Measurements from ENCODE around the gene ZGPAT.
A peak's percentile ranks its signal among the peaks of the same experiment; 100 is the strongest.

The ZGPAT gene

GRCh38 chr20:63731410-63731809 is 23.6 kb downstream of the ZGPAT start:
- Histone ChIP-seq H3K36me3 (peaks cover 45 to 63% (median 53%) of the 10 kb centered on the region in 11 experiments), H3K27me3 (peaks cover 0 to 5% (median 0%) of the 10 kb centered on the region in 11 experiments; a peak in 5 of 22 replicates), H3K4me1 (peaks cover 60 to 97% (median 94%) of the 10 kb centered on the region in 10 experiments), H3K4me2 (peak overlapping the region in 10 of 11 experiments; percentile 63 to 90 (median 80); a peak in 19 of 22 replicates), H3K27ac (peak overlapping the region in 7 of 11 experiments; percentile 79 to 96 (median 87); a peak in 12 of 22 replicates), H3K4me3 (no peak overlapping the region), H4K20me1 (peaks cover 14 to 100% (median 52%) of the 10 kb centered on the region in 11 experiments; a peak in 21 of 22 replicates), H3K9me3 (replicated peaks in 1 of 11) (peaks cover 0 to 13% (median 9%) of the 10 kb centered on the region in 11 experiments; a peak in 19 of 22 replicates), H3K9ac (peak overlapping the region in 6 of 11 experiments; percentile 53 to 81 (median 62); a peak in 8 of 22 replicates)
- no peak for TF ChIP-seq Cebpa-rat (IDR thresholded peaks at IDR 0.05)

GRCh38 chr20:63732118-63733095 is 24.6 kb downstream of the ZGPAT start:
- peaks cover 0 to 15% (median 0%) of the 10 kb centered on the region in 11 experiments; a peak in 7 of 22 replicates for H3K27me3 ChIP-seq
- peaks cover 17 to 100% (median 62%) of the 10 kb centered on the region in 11 experiments; a peak in 21 of 22 replicates for H4K20me1 ChIP-seq
- no peak overlapping the region for H3K4me3 ChIP-seq
- peaks cover 64 to 100% (median 97%) of the 10 kb centered on the region in 10 experiments for H3K4me1 ChIP-seq
- H3K9ac ChIP-seq, result no peak overlapping the region
- no peak for TF ChIP-seq Cebpa-rat (IDR thresholded peaks at IDR 0.05)
- peaks cover 35 to 55% (median 43%) of the 10 kb centered on the region in 11 experiments for H3K36me3 ChIP-seq
- H3K4me2 ChIP-seq, result peak overlapping the region in 7 of 11 experiments; percentile 74 to 99 (median 81); a peak in 13 of 22 replicates
- peak overlapping the region in 3 of 11 experiments; percentile 30 to 86 (median 43); a peak in 5 of 22 replicates for H3K27ac ChIP-seq
- peaks cover 0 to 3% (median 0%) of the 10 kb centered on the region in 11 experiments; a peak in 8 of 22 replicates for H3K9me3 ChIP-seq (replicated peaks in 1 of 11)

- peaks cover 34 to 55% (median 39%) of the 10 kb centered on the region in 11 experiments for H3K36me3 ChIP-seq
- H3K4me2 ChIP-seq, result peak overlapping the region in 6 of 11 experiments; percentile 24 to 99 (median 44); a peak in 9 of 22 replicates
- H3K9me3 ChIP-seq (replicated peaks in 1 of 11), result no peaks in the 10 kb centered on the region
- no peak overlapping the region for H3K4me3 ChIP-seq
- TF ChIP-seq Cebpa-rat (IDR thresholded peaks at IDR 0.05), result no peak
- peak overlapping the region in 2 of 11 experiments; percentile 24 to 40; a peak in 4 of 22 replicates for H3K9ac ChIP-seq
- H3K27me3 ChIP-seq, result peaks cover 0 to 20% (median 0%) of the 10 kb centered on the region in 11 experiments; a peak in 7 of 22 replicates
- peaks cover 60 to 99% (median 96%) of the 10 kb centered on the region in 10 experiments for H3K4me1 ChIP-seq
- peak overlapping the region in 5 of 11 experiments; percentile 19 to 76 (median 37); a peak in 5 of 22 replicates for H3K27ac ChIP-seq
- peaks cover 19 to 97% (median 65%) of the 10 kb centered on the region in 11 experiments; a peak in 21 of 22 replicates for H4K20me1 ChIP-seq
Observed at GRCh38 chr20:63733117-63733516, 25.3 kb downstream of the ZGPAT start.

GRCh38 chr20:63733579-63734081 is 25.8 kb downstream of the ZGPAT start:
- TF ChIP-seq Cebpa-rat (IDR thresholded peaks at IDR 0.05), result no peak
- Histone ChIP-seq H3K27ac (peak overlapping the region in 5 of 11 experiments; percentile 19 to 76 (median 37); a peak in 6 of 22 replicates), H3K9ac (peak overlapping the region in 2 of 11 experiments; percentile 24 to 40; a peak in 3 of 22 replicates), H4K20me1 (peaks cover 24 to 97% (median 71%) of the 10 kb centered on the region in 11 experiments), H3K36me3 (peaks cover 34 to 55% (median 39%) of the 10 kb centered on the region in 11 experiments), H3K9me3 (replicated peaks in 1 of 11) (no peaks in the 10 kb centered on the region), H3K4me3 (no peak overlapping the region), H3K4me2 (peak overlapping the region in 6 of 11 experiments; percentile 24 to 100 (median 70); a peak in 10 of 22 replicates), H3K27me3 (peaks cover 0 to 25% (median 0%) of the 10 kb centered on the region in 11 experiments; a peak in 7 of 22 replicates), H3K4me1 (peaks cover 60 to 99% (median 96%) of the 10 kb centered on the region in 10 experiments)

GRCh38 chr20:63734111-63734945 is 26.5 kb downstream of the ZGPAT start:
- Histone ChIP-seq H4K20me1 (peaks cover 31 to 97% (median 78%) of the 10 kb centered on the region in 11 experiments), H3K4me1 (peaks cover 61 to 99% (median 96%) of the 10 kb centered on the region in 10 experiments), H3K27ac (peak overlapping the region in 4 of 11 experiments; percentile 74 to 79 (median 76); a peak in 6 of 22 replicates), H3K9me3 (replicated peaks in 1 of 11) (no peaks in the 10 kb centered on the region), H3K9ac (peak overlapping the region in 3 of 11 experiments; percentile 49 to 74 (median 53); a peak in 4 of 22 replicates), H3K27me3 (peaks cover 0 to 27% (median 0%) of the 10 kb centered on the region in 11 experiments; a peak in 7 of 22 replicates), H3K4me2 (peak overlapping the region in 10 of 11 experiments; percentile 95 to 100 (median 99); a peak in 18 of 22 replicates), H3K4me3 (no peak overlapping the region), H3K36me3 (peaks cover 34 to 55% (median 39%) of the 10 kb centered on the region in 11 experiments)
- TF ChIP-seq Cebpa-rat (IDR thresholded peaks at IDR 0.05), result no peak

- H3K27me3 ChIP-seq, result peaks cover 0 to 27% (median 0%) of the 10 kb centered on the region in 11 experiments; a peak in 7 of 22 replicates
- H3K9me3 ChIP-seq (replicated peaks in 1 of 11), result no peaks in the 10 kb centered on the region
- no peak overlapping the region; a peak in 1 of 20 replicates for H3K4me3 ChIP-seq
- H3K36me3 ChIP-seq, result peaks cover 27 to 47% (median 33%) of the 10 kb centered on the region in 11 experiments
- H3K4me1 ChIP-seq, result peaks cover 52 to 91% (median 87%) of the 10 kb centered on the region in 10 experiments
- peak overlapping the region in 7 of 11 experiments; percentile 1 to 79 (median 74); a peak in 12 of 22 replicates for H3K27ac ChIP-seq
- no peak for TF ChIP-seq Cebpa-rat (IDR thresholded peaks at IDR 0.05)
- peak overlapping the region; percentile 95 to 100 (median 99) for H3K4me2 ChIP-seq
- peaks cover 31 to 91% (median 78%) of the 10 kb centered on the region in 11 experiments for H4K20me1 ChIP-seq
- H3K9ac ChIP-seq, result peak overlapping the region in 8 of 11 experiments; percentile 7 to 90 (median 64); a peak in 9 of 22 replicates
Observed at GRCh38 chr20:63734946-63735858, 27.4 kb downstream of the ZGPAT start.
